DND-41 (cell line): ENCODE data around the gene DOP1A.

Source experiments
- ATAC-seq: fragments of 200-7000 bp; cut with Tn5 transposase; 3 replicates; pipeline ENCODE4 v1.9.1; 2021; ENCODE audit warnings: low read depth; ENCODE audit not compliant: insufficient read depth
- DNase-seq: peaks from one replicate; pipeline ENCODE4 v3.0.0-alpha.2; 2020
- H2AFZ ChIP-seq: 2 replicates; pipeline ENCODE4 v1.6.0; 2012; ENCODE audit warnings: low read depth, low read length
- H3K27ac ChIP-seq: 2 replicates; pipeline ENCODE4 v1.5.1; 2012; ENCODE audit warnings: low read length, inconsistent platforms
- H3K27me3 ChIP-seq: fragments of 200-600 bp; sonication (generic); 2 replicates; pipeline ENCODE4 v1.6.0; 2012; ENCODE audit warnings: low read length, mild to moderate bottlenecking, inconsistent platforms; ENCODE audit not compliant: insufficient read depth, poor library complexity
- H3K36me3 ChIP-seq: 2 replicates; pipeline ENCODE4 v1.5.1; 2012; ENCODE audit warnings: low read length, inconsistent platforms; ENCODE audit not compliant: insufficient read depth
- H3K4me1 ChIP-seq: 2 replicates; pipeline ENCODE4 v1.5.1; 2012; ENCODE audit warnings: mild to moderate bottlenecking, low read length; ENCODE audit not compliant: insufficient read depth
- H3K4me2 ChIP-seq: 2 replicates; pipeline ENCODE4 v1.6.0; 2012; ENCODE audit warnings: mild to moderate bottlenecking, moderate library complexity, low read length, inconsistent platforms; ENCODE audit not compliant: insufficient read depth
- H3K4me3 ChIP-seq, 2 experiments: fragments of 200-600 bp in 1 of 2; shearing (Covaris generic) in 1 of 2; 2 replicates each; pipeline ENCODE4 v1.5.1; 2012 to 2016; ENCODE audit warnings: inconsistent platforms in 2 of 2, low read length in 2 of 2, mild to moderate bottlenecking in 2 of 2, low read depth in 1 of 2, moderate library complexity in 1 of 2
- H3K79me2 ChIP-seq: 2 replicates; pipeline ENCODE4 v1.6.0; 2012; ENCODE audit warnings: low read length, inconsistent platforms; ENCODE audit not compliant: insufficient read depth
- H3K9ac ChIP-seq: 2 replicates; pipeline ENCODE4 v1.6.0; 2012; ENCODE audit warnings: low read depth, mild to moderate bottlenecking, inconsistent platforms, low read length, moderate library complexity
- H3K9me3 ChIP-seq: 2 replicates; pipeline ENCODE4 v1.5.1; 2012; ENCODE audit warnings: low read length, moderate library complexity, mild to moderate bottlenecking, inconsistent platforms; ENCODE audit not compliant: insufficient read depth, severe bottlenecking
- H4K20me1 ChIP-seq: 2 replicates; pipeline ENCODE4 v1.6.0; 2012; ENCODE audit warnings: low read length; ENCODE audit not compliant: insufficient read depth
- CTCF ChIP-seq: IDR thresholded peaks from 2 replicates; pipeline ENCODE4 v1.5.1; 2012; ENCODE audit warnings: borderline replicate concordance, low read length, moderate library complexity, mild to moderate bottlenecking; ENCODE audit not compliant: poor library complexity, severe bottlenecking; ENCODE audit errors: extremely low read depth
- EZH2 ChIP-seq: IDR thresholded peaks from 3 replicates; pipeline ENCODE4 v1.6.1; 2012; ENCODE audit warnings: borderline replicate concordance, low read depth, mild to moderate bottlenecking, moderate library complexity, low read length, inconsistent platforms; ENCODE audit not compliant: severe bottlenecking

Gene DOP1A

DNA sequence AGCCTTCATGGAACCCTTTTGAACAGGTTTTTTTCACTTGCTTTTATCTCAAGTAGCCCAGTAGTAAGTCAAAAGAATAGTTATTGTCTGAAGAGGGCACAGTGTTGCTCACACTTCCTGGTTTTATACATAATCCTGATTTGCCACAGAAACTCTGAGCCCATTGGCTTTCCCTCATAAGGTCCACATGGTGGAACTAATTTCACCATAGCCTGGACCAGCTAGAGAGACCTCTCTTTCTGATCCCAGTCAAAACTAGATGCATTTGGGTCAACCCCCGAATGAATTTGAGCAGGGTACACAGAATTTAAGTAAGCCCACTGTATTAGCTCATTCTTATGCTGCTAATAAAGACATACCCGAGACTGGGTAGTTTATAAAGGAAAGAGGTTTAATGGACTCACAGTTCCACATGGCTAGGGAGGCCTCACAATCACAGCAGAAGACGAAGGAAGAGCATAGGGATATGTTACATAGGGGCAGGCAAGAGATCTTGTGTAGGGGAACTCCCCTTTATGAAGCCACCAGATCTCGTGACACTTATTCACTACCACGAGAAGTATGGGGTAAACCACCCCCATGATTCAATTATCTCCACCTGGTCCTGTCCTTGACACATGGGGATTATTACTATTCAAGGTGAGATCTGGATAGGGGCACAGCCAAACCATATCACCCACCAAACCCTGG is 131.8 kb downstream of the DOP1A start:
- no peak overlapping the region for H3K4me3 ChIP-seq
- no peaks in the 10 kb centered on the region for H3K79me2 ChIP-seq
- no peak for TF ChIP-seq EZH2
- TF ChIP-seq CTCF = no peak
- H3K36me3 ChIP-seq = peaks cover 10% of the 10 kb centered on the region
- H4K20me1 ChIP-seq = no peaks in the 10 kb centered on the region
- H3K27me3 ChIP-seq = no peaks in the 10 kb centered on the region
- ATAC-seq = 0 out of 3 replicates have a peak, but pooled peaks have one; percentile 19
- no peak overlapping the region for H2AFZ ChIP-seq
- no peak overlapping the region for H3K9ac ChIP-seq
- H3K4me1 ChIP-seq = peaks cover 6% of the 10 kb centered on the region
- no peaks in the 10 kb centered on the region for H3K9me3 ChIP-seq
- no peak overlapping the region for H3K27ac ChIP-seq
- no peak for DNase-seq
- H3K4me2 ChIP-seq = no peak overlapping the region

DNA sequence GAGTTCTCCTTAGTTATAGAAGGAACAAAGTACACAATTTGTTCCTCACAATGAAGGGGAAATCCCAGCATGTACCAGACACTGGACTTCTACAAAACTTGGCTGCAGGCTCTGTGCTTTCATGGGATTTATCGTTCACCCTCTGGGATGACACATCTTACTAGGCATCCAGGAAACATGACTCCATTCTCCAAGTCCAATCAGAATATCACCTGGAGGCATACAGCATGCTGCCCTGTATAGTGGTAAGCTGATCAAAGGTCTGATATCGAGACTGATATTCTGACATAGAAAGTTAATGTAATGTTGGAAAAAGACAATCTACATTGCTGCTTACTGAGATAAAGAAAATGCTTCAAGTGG is 132.4 kb downstream of the DOP1A start:
- DNase-seq (no peak), ATAC-seq (no peak)
- H2AFZ ChIP-seq = no peak overlapping the region

DNA sequence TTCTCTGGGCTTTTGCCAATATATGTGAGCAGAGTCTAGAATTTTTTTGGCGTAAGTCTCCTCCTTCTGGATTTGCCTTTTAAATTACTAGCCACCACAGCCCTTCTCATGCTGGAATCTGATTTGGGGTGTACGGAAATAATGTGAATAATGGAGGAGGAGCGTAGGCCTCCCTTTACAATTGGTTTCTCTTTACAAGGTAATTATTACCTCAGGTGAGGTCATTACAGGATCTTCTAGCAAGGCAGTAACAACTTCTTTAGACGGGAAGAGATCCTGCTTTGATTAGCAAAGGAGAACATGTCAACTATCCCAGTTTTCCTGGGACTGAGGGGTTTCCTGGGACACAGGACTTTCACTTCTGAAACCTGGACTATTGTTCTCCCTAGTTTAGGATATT is 134.6 kb downstream of the DOP1A start:
- no peak overlapping the region for H3K4me3 ChIP-seq
- H3K27ac ChIP-seq = no peak overlapping the region
- no peaks in the 10 kb centered on the region for H3K27me3 ChIP-seq
- H4K20me1 ChIP-seq = no peaks in the 10 kb centered on the region
- H3K36me3 ChIP-seq = no peaks in the 10 kb centered on the region
- H2AFZ ChIP-seq = no peak overlapping the region
- no peaks in the 10 kb centered on the region for H3K9me3 ChIP-seq
- no peak overlapping the region for H3K4me2 ChIP-seq
- no peaks in the 10 kb centered on the region for H3K79me2 ChIP-seq
- no peak for TF ChIP-seq CTCF
- TF ChIP-seq EZH2 = no peak
- DNase-seq = no peak
- ATAC-seq = no peak
- no peaks in the 10 kb centered on the region for H3K4me1 ChIP-seq
- no peak overlapping the region for H3K9ac ChIP-seq

More for the DNA sequence above, 132.4 kb downstream of the DOP1A start:
- Histone ChIP-seq H3K27ac (no peak overlapping the region), H3K4me2 (no peak overlapping the region), H3K27me3 (no peaks in the 10 kb centered on the region), H3K79me2 (no peaks in the 10 kb centered on the region), H3K36me3 (peaks cover 10% of the 10 kb centered on the region), H3K9me3 (no peaks in the 10 kb centered on the region), H4K20me1 (no peaks in the 10 kb centered on the region), H3K9ac (no peak overlapping the region), H3K4me1 (peaks cover under 1% of the 10 kb centered on the region; the same call in 1 of the 2 replicates), H3K4me3 (no peak overlapping the region)
- TF ChIP-seq EZH2 (no peak), CTCF (no peak)
